SK-N-SH treated with all-trans-retinoic acid at 6 μM for 48 hours (cell line): ENCODE measurements around the gene S100A8.

Source experiments
- BACH2 ChIP-seq: fragments of 250-450 bp; sonication (Bioruptor Pico); IDR thresholded peaks from 2 replicates; pipeline ENCODE4 v1.9.0; 2021; ENCODE audit warnings: mild to moderate bottlenecking, borderline replicate concordance
- CREB5 ChIP-seq: fragments of 250-450 bp; sonication (Bioruptor Pico); IDR thresholded peaks from 2 replicates; pipeline ENCODE4 v1.5.1; 2020; ENCODE audit warnings: low read depth, mild to moderate bottlenecking, moderate library complexity
- CSDC2 ChIP-seq: fragments of 250-450 bp; sonication (Bioruptor Pico); IDR thresholded peaks from 2 replicates; pipeline ENCODE4 v1.5.0; 2020; ENCODE audit warnings: mild to moderate bottlenecking, moderate library complexity
- ISL1 ChIP-seq: fragments of 250-450 bp; sonication (Bioruptor Pico); IDR thresholded peaks from 2 replicates; pipeline ENCODE4 v2.1.2; 2022; ENCODE audit warnings: mild to moderate bottlenecking, moderate library complexity
- PATZ1 ChIP-seq: fragments of 250-450 bp; sonication (Bioruptor Pico); IDR thresholded peaks from 2 replicates; pipeline ENCODE4 v1.8.0; 2020; ENCODE audit warnings: mild to moderate bottlenecking, moderate library complexity, borderline replicate concordance
- POU6F1 ChIP-seq: fragments of 250-450 bp; sonication (Bioruptor Pico); IDR thresholded peaks from 2 replicates; pipeline ENCODE4 v1.8.0; 2021; ENCODE audit warnings: low read depth, mild to moderate bottlenecking, moderate library complexity, borderline replicate concordance
- RARB ChIP-seq: fragments of 250-450 bp; sonication (Bioruptor Pico); IDR thresholded peaks from 2 replicates; pipeline ENCODE4 v1.8.0; 2021; ENCODE audit warnings: mild to moderate bottlenecking, moderate library complexity
- ZFP3 ChIP-seq: fragments of 250-450 bp; sonication (Bioruptor Pico); IDR thresholded peaks from 2 replicates; pipeline ENCODE4 v1.5.0; 2020; ENCODE audit warnings: mild to moderate bottlenecking, moderate library complexity
- ZNF70 ChIP-seq: fragments of 450-650 bp; formaldehyde crosslinking; IDR thresholded peaks from 2 replicates; pipeline ENCODE4 v1.5.0; 2020; ENCODE audit warnings: mild to moderate bottlenecking, moderate library complexity

- no peak for TF ChIP-seq ZNF70
- no peak for TF ChIP-seq RARB
- no peak for TF ChIP-seq ISL1 (CRISPR knock-in tag)
- no peak for TF ChIP-seq CSDC2
- TF ChIP-seq CREB5 (CRISPR knock-in tag) = no peak
- no peak for TF ChIP-seq ZFP3 (CRISPR knock-in tag)
- TF ChIP-seq PATZ1 (CRISPR knock-in tag) = no peak
- no peak for TF ChIP-seq POU6F1
- TF ChIP-seq BACH2 (CRISPR knock-in tag) = no peak
Measured at GRCh38 chr1:153364766-153365666, 25.9 kb downstream of the S100A8 start.
